ENCODE data around the gene TRAPPC10. TPM values are rescaled to one million over a fixed set of nuclear protein-coding genes. Genes with fewer than 3 reads are reported as not detected.
A peak's percentile ranks its signal among the peaks of the same experiment; 100 is the strongest.
"Not testable (repeated sequence)": the region's sequence is repeated elsewhere in the genome, so short reads cannot be mapped to it uniquely, and the experiment has no call there.

TRAPPC10 gene
- total RNA-seq, 1 experiment from 2014 or later: 39.3 TPM

DNA sequence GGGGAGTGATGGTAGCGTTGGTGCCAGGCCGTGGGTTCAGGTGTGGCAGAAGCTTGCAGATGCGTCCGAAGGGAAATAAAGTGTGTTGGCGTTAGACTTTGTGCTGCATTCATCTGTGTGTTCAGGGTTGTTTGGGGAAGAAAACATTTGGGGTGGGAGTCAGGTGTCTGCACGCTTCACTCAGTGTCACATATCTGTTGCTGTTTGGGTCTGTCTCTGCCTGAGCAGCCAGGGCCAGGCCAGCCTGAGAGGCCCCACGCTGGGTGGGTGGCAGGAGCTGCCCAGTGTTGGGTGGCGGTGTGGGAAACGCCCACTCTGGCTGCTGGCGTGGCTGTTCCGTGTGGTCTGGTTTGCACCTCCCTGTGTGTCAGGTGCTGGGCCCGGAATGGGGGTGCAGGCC is 133.5 kb downstream of the TRAPPC10 start:
- H3K27ac Mint-ChIP-seq (ENCODE audit: low read depth, unreplicated experiment); CTCF ChIA-PET; H3K27me3 Mint-ChIP-seq (ENCODE audit: insufficient read depth, unreplicated experiment); H3K36me3 Mint-ChIP-seq (ENCODE audit: insufficient read depth, unreplicated experiment); intact Hi-C loops (cut with micrococcal nuclease); POLR2A ChIA-PET; DNase-seq (ENCODE audit: unreplicated experiment); H3K4me3 Mint-ChIP-seq (ENCODE audit: unreplicated experiment); H3K9me3 Mint-ChIP-seq (ENCODE audit: unreplicated experiment); BruUV-seq (replicated peaks); H3K4me1 Mint-ChIP-seq (ENCODE audit: insufficient read depth, unreplicated experiment): not testable (repeated sequence)

DNA sequence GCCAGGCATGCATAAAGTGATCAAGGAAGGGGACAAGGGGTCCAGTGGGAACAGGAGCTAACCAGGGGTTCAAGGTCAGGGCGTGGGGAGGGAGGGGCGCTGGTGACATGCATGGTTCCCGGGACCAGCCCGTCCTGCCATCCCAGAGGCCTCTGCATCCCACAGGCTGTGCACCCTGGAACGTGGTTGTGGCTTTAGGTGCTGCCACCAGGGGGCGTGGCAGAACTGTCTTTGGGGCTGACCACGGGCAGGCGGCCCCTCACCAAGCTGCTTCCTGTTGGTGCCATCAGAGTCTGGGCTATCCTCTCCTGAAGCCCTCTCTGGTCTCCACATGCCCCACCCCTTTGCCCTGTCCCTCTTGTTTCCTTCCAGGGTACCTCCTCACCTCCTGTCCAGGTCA is 135.0 kb downstream of the TRAPPC10 start:
- DNase-seq (ENCODE audit: unreplicated experiment); H3K9me3 Mint-ChIP-seq (ENCODE audit: unreplicated experiment); H3K27me3 Mint-ChIP-seq (ENCODE audit: insufficient read depth, unreplicated experiment); BruUV-seq (replicated peaks); POLR2A ChIA-PET; intact Hi-C loops (cut with micrococcal nuclease); H3K4me1 Mint-ChIP-seq (ENCODE audit: insufficient read depth, unreplicated experiment); H3K4me3 Mint-ChIP-seq (ENCODE audit: unreplicated experiment); CTCF ChIA-PET; H3K27ac Mint-ChIP-seq (ENCODE audit: low read depth, unreplicated experiment); H3K36me3 Mint-ChIP-seq (ENCODE audit: insufficient read depth, unreplicated experiment): not testable (repeated sequence)

DNA sequence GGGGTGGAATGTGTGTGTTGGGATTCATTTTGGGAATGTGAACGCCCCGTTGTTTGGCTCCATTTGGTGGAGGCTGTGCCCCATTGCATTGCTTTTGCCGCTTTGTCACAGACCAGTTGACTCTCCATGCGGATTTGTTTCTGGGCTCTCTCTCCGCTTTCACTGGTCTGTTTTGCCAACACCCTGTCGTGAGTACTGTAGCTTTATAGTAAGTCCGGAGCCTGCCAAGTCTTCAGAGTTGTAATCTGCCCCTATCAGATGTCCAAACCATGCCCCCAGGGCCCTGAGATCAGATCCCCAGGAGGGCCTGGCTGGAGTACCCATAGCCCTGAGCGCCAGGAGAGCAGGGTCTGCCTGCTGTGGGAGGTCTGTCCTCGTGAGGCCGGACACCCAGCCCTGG is 138.1 kb downstream of the TRAPPC10 start:
- H3K4me3 Mint-ChIP-seq (ENCODE audit: unreplicated experiment); POLR2A ChIA-PET; H3K27me3 Mint-ChIP-seq (ENCODE audit: insufficient read depth, unreplicated experiment); BruUV-seq (replicated peaks); intact Hi-C loops (cut with micrococcal nuclease); H3K4me1 Mint-ChIP-seq (ENCODE audit: insufficient read depth, unreplicated experiment); CTCF ChIA-PET; DNase-seq (ENCODE audit: unreplicated experiment); H3K36me3 Mint-ChIP-seq (ENCODE audit: insufficient read depth, unreplicated experiment); H3K27ac Mint-ChIP-seq (ENCODE audit: low read depth, unreplicated experiment); H3K9me3 Mint-ChIP-seq (ENCODE audit: unreplicated experiment): not testable (repeated sequence)

- BruUV-seq (replicated peaks); intact Hi-C loops (cut with micrococcal nuclease); POLR2A ChIA-PET; CTCF ChIA-PET; H3K4me3 Mint-ChIP-seq (ENCODE audit: unreplicated experiment); H3K27me3 Mint-ChIP-seq (ENCODE audit: insufficient read depth, unreplicated experiment); H3K9me3 Mint-ChIP-seq (ENCODE audit: unreplicated experiment); H3K36me3 Mint-ChIP-seq (ENCODE audit: insufficient read depth, unreplicated experiment); H3K4me1 Mint-ChIP-seq (ENCODE audit: insufficient read depth, unreplicated experiment); H3K27ac Mint-ChIP-seq (ENCODE audit: low read depth, unreplicated experiment): not testable (repeated sequence)
- DNase-seq (ENCODE audit: unreplicated experiment): peak; percentile 18
These were observed 141.2 kb downstream of the TRAPPC10 start for GRCh38 chr21:44153214-44153888.

DNA sequence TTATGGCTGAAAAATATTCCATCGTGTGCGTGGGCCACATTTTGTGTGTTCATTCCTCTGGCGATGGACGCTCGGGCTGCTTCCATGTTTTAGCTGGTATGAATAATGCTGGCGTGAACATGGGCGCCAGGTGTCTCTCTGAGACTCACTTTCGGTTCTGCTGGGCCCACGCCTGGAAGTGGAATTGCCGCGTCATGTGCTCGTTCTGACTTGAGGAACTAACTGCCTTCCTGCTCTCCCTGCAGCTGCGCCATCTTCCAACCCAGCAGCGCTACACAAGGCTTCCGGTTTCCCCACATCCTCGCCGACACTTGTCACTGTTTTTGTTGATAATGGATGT is 141.8 kb downstream of the TRAPPC10 start:
- H3K9me3 Mint-ChIP-seq (ENCODE audit: unreplicated experiment); H3K4me1 Mint-ChIP-seq (ENCODE audit: insufficient read depth, unreplicated experiment); DNase-seq (ENCODE audit: unreplicated experiment); POLR2A ChIA-PET; H3K27me3 Mint-ChIP-seq (ENCODE audit: insufficient read depth, unreplicated experiment); H3K4me3 Mint-ChIP-seq (ENCODE audit: unreplicated experiment); H3K36me3 Mint-ChIP-seq (ENCODE audit: insufficient read depth, unreplicated experiment); H3K27ac Mint-ChIP-seq (ENCODE audit: low read depth, unreplicated experiment); BruUV-seq (replicated peaks); CTCF ChIA-PET; intact Hi-C loops (cut with micrococcal nuclease): not testable (repeated sequence)

- H3K4me3 Mint-ChIP-seq (ENCODE audit: unreplicated experiment); DNase-seq (ENCODE audit: unreplicated experiment); H3K36me3 Mint-ChIP-seq (ENCODE audit: insufficient read depth, unreplicated experiment); H3K27ac Mint-ChIP-seq (ENCODE audit: low read depth, unreplicated experiment); CTCF ChIA-PET; H3K27me3 Mint-ChIP-seq (ENCODE audit: insufficient read depth, unreplicated experiment); POLR2A ChIA-PET; H3K4me1 Mint-ChIP-seq (ENCODE audit: insufficient read depth, unreplicated experiment); H3K9me3 Mint-ChIP-seq (ENCODE audit: unreplicated experiment); BruUV-seq (replicated peaks); intact Hi-C loops (cut with micrococcal nuclease): not testable (repeated sequence)
These were observed 142.7 kb downstream of the TRAPPC10 start for GRCh38 chr21:44154816-44155230.

- H3K27ac Mint-ChIP-seq (ENCODE audit: low read depth, unreplicated experiment); H3K4me1 Mint-ChIP-seq (ENCODE audit: insufficient read depth, unreplicated experiment); H3K36me3 Mint-ChIP-seq (ENCODE audit: insufficient read depth, unreplicated experiment); CTCF ChIA-PET; intact Hi-C loops (cut with micrococcal nuclease); H3K4me3 Mint-ChIP-seq (ENCODE audit: unreplicated experiment); DNase-seq (ENCODE audit: unreplicated experiment); POLR2A ChIA-PET; BruUV-seq (replicated peaks); H3K27me3 Mint-ChIP-seq (ENCODE audit: insufficient read depth, unreplicated experiment); H3K9me3 Mint-ChIP-seq (ENCODE audit: unreplicated experiment): not testable (repeated sequence)
These were observed 143.3 kb downstream of the TRAPPC10 start for GRCh38 chr21:44155231-44155993.

GRCh38 chr21:44155994-44156380 is 143.9 kb downstream of the TRAPPC10 start:
- H3K27ac Mint-ChIP-seq (ENCODE audit: low read depth, unreplicated experiment); POLR2A ChIA-PET; H3K36me3 Mint-ChIP-seq (ENCODE audit: insufficient read depth, unreplicated experiment); H3K4me3 Mint-ChIP-seq (ENCODE audit: unreplicated experiment); H3K4me1 Mint-ChIP-seq (ENCODE audit: insufficient read depth, unreplicated experiment); intact Hi-C loops (cut with micrococcal nuclease); H3K27me3 Mint-ChIP-seq (ENCODE audit: insufficient read depth, unreplicated experiment); DNase-seq (ENCODE audit: unreplicated experiment); CTCF ChIA-PET; H3K9me3 Mint-ChIP-seq (ENCODE audit: unreplicated experiment); BruUV-seq (replicated peaks): not testable (repeated sequence)

All from MCF 10A (cell line).